GM21786 (cell line): ENCODE results near the gene DOCK8.
"Not testable (repeated sequence)": the region's sequence is repeated elsewhere in the genome, so short reads cannot be mapped to it uniquely, and the experiment has no call there.

Experiments
- ATAC-seq: cut with Tn5 transposase; IDR thresholded peaks from one replicate; pipeline ENCODE4 v1.9.1; 2021; ENCODE audit not compliant: unreplicated experiment

DOCK8 gene

DNA sequence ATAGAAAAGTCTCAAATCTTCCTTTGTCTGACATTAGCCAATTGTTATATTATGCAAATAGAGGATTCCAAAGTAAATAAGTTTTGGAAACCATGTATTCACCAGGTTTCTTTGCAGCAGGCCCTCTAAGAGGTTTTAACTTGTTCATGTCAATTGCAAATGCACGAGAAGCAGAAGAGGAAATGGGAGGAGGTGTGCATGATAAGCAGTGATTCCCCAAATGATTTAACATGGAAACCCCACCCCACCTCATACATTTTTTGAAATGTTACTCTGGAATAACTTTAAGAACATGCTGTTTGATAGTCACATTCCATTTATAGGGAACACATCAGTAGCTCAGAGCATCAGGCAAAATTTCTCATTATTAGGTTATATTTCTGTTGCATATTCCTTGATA, 190.7 kb downstream of the DOCK8 start:
- no peak for ATAC-seq

DNA sequence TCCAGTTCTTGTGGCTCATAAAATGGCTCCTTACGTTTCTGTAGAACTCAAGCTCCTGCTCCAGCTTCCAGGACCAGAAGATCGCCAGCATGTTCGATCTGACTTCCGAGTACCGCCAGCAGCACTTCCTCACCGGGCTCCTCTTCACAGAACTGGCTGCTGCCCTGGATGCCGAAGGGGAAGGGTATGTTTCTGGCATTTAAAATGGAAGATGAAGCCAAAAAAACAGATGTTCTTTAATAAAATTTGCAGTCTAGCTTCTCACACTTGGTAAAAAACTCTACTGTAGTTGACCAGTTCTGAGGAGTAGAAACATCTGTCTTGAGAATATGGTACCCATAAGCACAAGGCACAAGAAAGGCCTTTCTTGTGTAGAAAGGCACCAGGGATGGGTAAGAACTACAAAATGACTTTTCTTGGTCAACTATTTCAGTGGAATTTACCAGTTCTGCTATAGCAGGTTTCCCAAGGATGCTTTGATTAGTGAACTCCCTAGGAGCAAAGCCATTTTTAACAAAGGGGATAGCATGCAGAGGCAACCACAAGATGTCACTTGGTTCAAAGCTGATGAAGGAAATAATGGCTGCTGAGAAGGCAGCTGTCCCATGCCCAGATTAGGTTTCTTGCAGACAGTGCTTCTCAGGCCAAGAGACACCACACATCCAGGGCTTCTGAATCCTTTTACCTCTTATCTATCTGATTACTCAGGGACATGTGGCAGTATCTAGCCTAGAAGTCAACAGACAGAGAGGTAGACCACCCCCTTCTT, 192.4 kb downstream of the DOCK8 start:
- ATAC-seq: no peak

- not testable (repeated sequence) for ATAC-seq
These were observed 195.0 kb downstream of the DOCK8 start for GRCh38 chr9:409655-410054.

GRCh38 chr9:414595-414994, 199.9 kb downstream of the DOCK8 start:
- no peak for ATAC-seq

- ATAC-seq: no peak
These were observed 205.0 kb downstream of the DOCK8 start for GRCh38 chr9:419571-420171.

GRCh38 chr9:421896-422295, 207.2 kb downstream of the DOCK8 start:
- ATAC-seq: no peak

GRCh38 chr9:426264-426663, 211.6 kb downstream of the DOCK8 start:
- ATAC-seq: no peak

- ATAC-seq: no peak
These were observed 212.3 kb downstream of the DOCK8 start for GRCh38 chr9:426976-427375.

DNA sequence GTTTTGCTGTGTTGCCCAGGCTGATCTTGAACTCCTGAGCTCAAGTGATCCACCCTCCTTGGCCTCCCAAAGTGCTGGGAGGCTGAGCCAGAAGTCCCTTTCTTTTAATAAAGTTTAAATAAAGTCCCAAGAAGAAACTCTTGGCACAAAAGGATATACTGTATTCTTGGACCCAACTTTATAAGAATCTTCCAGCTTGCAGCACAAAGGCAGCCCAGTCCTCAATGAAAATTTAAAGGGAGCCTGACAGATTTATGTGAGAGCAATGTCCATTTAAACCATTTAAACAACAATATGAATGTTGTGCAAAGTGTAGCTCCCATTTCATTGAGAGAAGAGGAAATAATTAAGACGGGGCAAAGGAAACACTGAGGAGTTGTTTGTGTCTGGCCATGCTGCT, 217.0 kb downstream of the DOCK8 start:
- no peak for ATAC-seq

GRCh38 chr9:436482-436881, 221.8 kb downstream of the DOCK8 start:
- ATAC-seq: no peak

GRCh38 chr9:437066-437465, 222.4 kb downstream of the DOCK8 start:
- no peak for ATAC-seq

- no peak for ATAC-seq
These were observed 222.9 kb downstream of the DOCK8 start for GRCh38 chr9:437574-438001.

- no peak for ATAC-seq
These were observed 223.4 kb downstream of the DOCK8 start for GRCh38 chr9:438066-438465.

DNA sequence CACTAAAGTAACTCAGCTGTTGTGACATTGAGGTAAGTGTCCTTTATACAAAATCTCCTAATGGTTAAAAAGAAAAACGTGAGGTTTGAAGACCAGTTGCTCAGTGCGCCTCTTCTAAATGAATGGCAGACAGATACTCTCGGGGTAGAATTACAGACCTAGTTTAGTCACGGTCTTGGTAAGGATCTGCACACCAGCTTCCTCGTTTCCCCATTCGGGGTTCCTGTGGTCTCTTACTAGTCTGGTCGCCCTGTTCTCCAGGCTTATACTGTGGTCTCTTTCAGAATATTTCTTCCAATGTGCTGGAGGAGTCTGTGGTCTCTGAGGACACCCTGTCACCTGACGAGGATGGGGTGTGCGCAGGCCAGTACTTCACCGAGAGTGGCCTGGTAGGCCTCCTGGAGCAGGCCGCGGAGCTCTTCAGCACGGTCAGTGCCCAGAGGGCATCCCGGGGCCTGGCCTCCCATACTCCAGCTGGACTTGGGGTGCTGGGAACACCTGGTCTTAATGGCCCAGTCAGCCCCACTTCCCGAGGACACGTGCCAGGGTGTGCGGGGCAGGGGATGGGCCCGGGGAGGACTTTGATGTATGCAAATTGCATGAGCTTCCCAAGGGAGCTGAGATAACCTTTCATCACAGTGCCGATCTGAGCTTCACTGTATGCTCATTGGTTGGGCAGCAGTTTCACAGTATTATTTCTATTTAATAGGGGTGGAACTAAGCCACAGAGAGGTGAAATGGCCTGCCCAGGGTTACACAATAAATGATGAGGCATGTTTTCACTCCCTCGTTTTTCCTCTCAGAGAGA, 224.5 kb downstream of the DOCK8 start:
- ATAC-seq: no peak

DNA sequence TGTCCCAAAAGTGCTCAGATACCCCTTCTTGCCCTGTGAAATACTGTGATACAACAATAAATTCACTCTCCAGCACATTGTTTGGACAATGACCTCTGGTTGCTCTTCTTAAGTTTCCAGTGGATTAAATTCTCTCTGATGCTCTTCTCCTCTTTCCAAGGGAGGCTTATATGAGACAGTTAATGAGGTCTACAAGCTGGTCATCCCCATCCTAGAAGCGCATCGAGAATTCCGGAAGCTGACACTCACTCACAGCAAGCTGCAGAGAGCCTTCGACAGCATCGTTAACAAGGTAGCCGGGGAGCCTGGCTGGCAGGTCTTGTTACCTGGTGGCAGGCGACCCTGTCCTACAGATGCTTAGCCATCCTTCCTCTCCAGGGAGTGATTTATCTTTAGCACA, 226.5 kb downstream of the DOCK8 start:
- ATAC-seq: no peak

DNA sequence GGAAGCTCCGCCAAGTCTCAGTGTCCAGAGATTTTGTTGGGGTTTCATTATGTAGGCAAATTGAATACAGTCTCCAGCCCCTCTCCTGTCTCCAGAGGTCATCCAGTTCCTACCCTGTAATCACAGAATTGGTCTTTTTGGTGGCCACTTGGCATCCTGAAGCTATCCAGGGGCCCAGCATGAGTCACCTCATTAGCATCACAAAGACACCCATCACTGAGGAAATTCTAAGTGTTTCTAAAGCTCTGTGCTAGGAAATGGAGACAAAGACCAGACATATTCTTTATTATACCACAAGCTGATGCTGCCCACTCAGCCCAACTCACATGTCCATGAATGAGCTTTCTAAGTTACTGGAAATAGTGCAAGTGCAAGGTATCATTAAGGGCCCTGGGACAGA, 229.9 kb downstream of the DOCK8 start:
- ATAC-seq: no peak

DNA sequence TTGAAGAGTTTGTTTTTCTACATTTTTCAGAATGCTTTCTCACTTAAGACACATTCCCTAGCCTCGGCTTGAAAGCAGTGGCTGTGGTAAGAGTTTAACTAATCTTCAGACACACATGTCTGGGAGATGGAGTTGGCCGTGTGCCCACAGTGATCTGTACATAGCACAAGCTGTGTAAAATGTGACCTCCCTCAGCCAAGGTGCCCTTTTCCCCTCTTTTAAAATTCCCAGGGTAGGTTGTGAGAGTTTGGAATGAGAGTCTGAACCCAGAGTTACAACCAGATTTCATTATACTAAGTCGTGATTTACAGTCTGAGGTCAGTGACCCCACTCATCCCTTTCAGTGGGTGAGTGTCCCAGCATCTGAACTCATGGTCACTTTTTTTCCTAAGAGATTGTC, 230.4 kb downstream of the DOCK8 start:
- no peak for ATAC-seq

- ATAC-seq: no peak
These were observed 231.5 kb downstream of the DOCK8 start for GRCh38 chr9:446074-446699.

- ATAC-seq: no peak
These were observed 232.8 kb downstream of the DOCK8 start for GRCh38 chr9:447230-448025.

GRCh38 chr9:450057-450456, 235.4 kb downstream of the DOCK8 start:
- ATAC-seq: no peak

- ATAC-seq: no peak
These were observed 235.9 kb downstream of the DOCK8 start for GRCh38 chr9:450561-450960.
